ENCODE measurements around the gene TMBIM6. TPM values are rescaled to one million over a fixed set of nuclear protein-coding genes. Genes with fewer than 3 reads are reported as not detected.

The TMBIM6 gene
- polyA plus RNA-seq, 3 donors, result 315 to 1,453 (median 1,396) TPM

GRCh38 chr12:49702009-49702408 lies 39.3 kb upstream of the TMBIM6 start:
- Histone ChIP-seq H3K27ac (ENCODE audit: low read depth in 1 of 2, low read length in 2 of 2) (no peak overlapping the region), H3K27me3 (ENCODE audit: control insufficient read depth in 2 of 2, insufficient read depth in 2 of 2, low read length in 2 of 2) (no peaks in the 10 kb centered on the region), H4K20me1 (ENCODE audit: insufficient read depth, low read length) (peaks cover 18% of the 10 kb centered on the region), H3K4me3 (replicated peaks in 1 of 3; ENCODE audit: low read depth in 2 of 3, low read length in 3 of 3) (no peak overlapping the region), H3K4me2 (replicated peaks; ENCODE audit: extremely low read depth, low read length, poor library complexity, severe bottlenecking) (no peak overlapping the region), H3K79me2 (ENCODE audit: insufficient read depth, low read length) (peaks cover 19% of the 10 kb centered on the region), H3K36me3 (replicated peaks in 1 of 2; ENCODE audit: control insufficient read depth in 1 of 2, insufficient read depth in 2 of 2, low read length in 2 of 2) (no peaks in the 10 kb centered on the region), H3K4me1 (ENCODE audit: control insufficient read depth in 1 of 2, insufficient read depth in 2 of 2, low read length in 2 of 2) (peaks cover 53 to 65% of the 10 kb centered on the region in 2 donors), H2AFZ (ENCODE audit: insufficient read depth, low read depth, low read length, poor library complexity, severe bottlenecking) (no peak overlapping the region), H3K9me3 (replicated peaks in 1 of 2; ENCODE audit: control insufficient read depth in 1 of 2, insufficient read depth in 1 of 2, low read length in 2 of 2) (no peaks in the 10 kb centered on the region), H3K9ac (ENCODE audit: insufficient read depth, low read length, poor library complexity, severe bottlenecking) (no peak overlapping the region)
- H3K4me1 Mint-ChIP-seq, result peaks cover 58% of the 10 kb centered on the region
- intact Hi-C loops (cut with micrococcal nuclease), result loop anchor here in 1 of 2 donors (10.0 kb wide), 1 partner anchor 1223 kb away; a partner anchor contains a TSS
- H3K4me3 Mint-ChIP-seq, result no peak overlapping the region
- 79% methylated on average over 2 of the region's 3 CpGs for WGBS (ENCODE audit: insufficient coverage)
- H3K27me3 Mint-ChIP-seq (ENCODE audit: low read depth in 3 of 3), result peaks cover 2 to 12% (median 3%) of the 10 kb centered on the region in 3 donors
- no peaks in the 10 kb centered on the region for H3K9me3 Mint-ChIP-seq
- H3K36me3 Mint-ChIP-seq, result peaks cover 9 to 11% of the 10 kb centered on the region in 2 donors
- DNase-seq, result no peak
- no peak for TF ChIP-seq CTCF (IDR thresholded peaks at IDR 0.05)
- no peak overlapping the region for H3K27ac Mint-ChIP-seq

DNA sequence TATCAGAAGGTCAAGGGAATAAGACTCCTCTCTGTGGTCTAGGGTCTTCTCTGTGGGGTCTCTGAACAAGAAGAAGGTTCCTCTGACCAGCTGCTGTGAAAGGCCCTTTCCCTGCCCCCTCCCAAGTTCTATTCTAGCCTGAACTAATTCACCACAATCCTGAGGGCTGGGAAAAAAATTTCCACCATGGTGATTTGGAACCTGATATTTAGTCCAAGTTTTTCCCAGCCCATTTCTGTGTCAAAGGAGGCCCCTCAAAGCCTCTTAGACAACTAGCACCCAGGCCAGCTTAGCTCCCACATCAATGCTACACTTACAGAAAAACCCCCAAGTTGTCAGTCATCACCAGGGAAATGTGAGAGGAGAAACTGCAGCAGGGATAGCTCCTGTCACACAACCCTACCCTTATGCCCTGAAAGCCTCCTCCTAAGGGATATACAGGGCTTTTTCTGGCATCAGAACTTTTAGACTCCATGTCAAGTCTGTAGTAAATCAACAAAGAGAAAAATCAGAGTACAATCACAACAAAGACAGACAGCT lies 38.6 kb upstream of the TMBIM6 start:
- H3K27ac Mint-ChIP-seq, result peak overlapping the region in 1 of 7 donors; percentile 31
- Histone ChIP-seq H3K4me2 (replicated peaks; ENCODE audit: extremely low read depth, low read length, poor library complexity, severe bottlenecking) (no peak overlapping the region), H3K27ac (ENCODE audit: low read depth in 1 of 2, low read length in 2 of 2) (no peak overlapping the region), H4K20me1 (ENCODE audit: insufficient read depth, low read length) (peaks cover 15% of the 10 kb centered on the region), H3K9ac (ENCODE audit: insufficient read depth, low read length, poor library complexity, severe bottlenecking) (no peak overlapping the region), H3K9me3 (replicated peaks in 1 of 2; ENCODE audit: control insufficient read depth in 1 of 2, insufficient read depth in 1 of 2, low read length in 2 of 2) (no peaks in the 10 kb centered on the region), H2AFZ (ENCODE audit: insufficient read depth, low read depth, low read length, poor library complexity, severe bottlenecking) (no peak overlapping the region), H3K27me3 (ENCODE audit: control insufficient read depth in 2 of 2, insufficient read depth in 2 of 2, low read length in 2 of 2) (no peaks in the 10 kb centered on the region), H3K4me1 (ENCODE audit: control insufficient read depth in 1 of 2, insufficient read depth in 2 of 2, low read length in 2 of 2) (peaks cover 53 to 65% of the 10 kb centered on the region in 2 donors), H3K79me2 (ENCODE audit: insufficient read depth, low read length) (peaks cover 16% of the 10 kb centered on the region), H3K36me3 (replicated peaks in 1 of 2; ENCODE audit: control insufficient read depth in 1 of 2, insufficient read depth in 2 of 2, low read length in 2 of 2) (no peaks in the 10 kb centered on the region), H3K4me3 (replicated peaks in 1 of 3; ENCODE audit: low read depth in 2 of 3, low read length in 3 of 3) (no peak overlapping the region)
- peaks cover 60% of the 10 kb centered on the region for H3K4me1 Mint-ChIP-seq
- DNase-seq, result peak in 1 of 3 donors; percentile 34
- intact Hi-C loops (cut with micrococcal nuclease), result loop anchor here in 1 of 2 donors (10.0 kb wide), 1 partner anchor 1222 kb away; a partner anchor contains a TSS
- no peak for TF ChIP-seq CTCF (IDR thresholded peaks at IDR 0.05)
- peaks cover 9 to 11% of the 10 kb centered on the region in 2 donors for H3K36me3 Mint-ChIP-seq
- H3K27me3 Mint-ChIP-seq (ENCODE audit: low read depth in 3 of 3), result peaks cover 4 to 12% (median 4%) of the 10 kb centered on the region in 3 donors
- H3K4me3 Mint-ChIP-seq, result no peak overlapping the region
- H3K9me3 Mint-ChIP-seq, result no peaks in the 10 kb centered on the region

Measured in CD14-positive monocyte (primary cell).